A549 (cell line): Measurements from ENCODE around the gene RUFY2. TPM values are rescaled to one million over a fixed set of nuclear protein-coding genes. Genes with fewer than 3 reads are reported as not detected.

Experiments
- CBX2 ChIP-seq: fragments of 200-600 bp; sonication (generic); IDR thresholded peaks from 2 replicates; pipeline ENCODE4 v1.6.1; 2016; ENCODE audit warnings: low read depth, mild to moderate bottlenecking, borderline replicate concordance
- CEBPB ChIP-seq, 2 experiments: fragments of >200 bp in 1 of 2; sonication (Bioruptor Twin) in 1 of 2; formaldehyde crosslinking in 1 of 2; IDR thresholded peaks; 2 replicates each; pipeline ENCODE4 v1.6.1; 2012 to 2016
- CHD4 ChIP-seq: fragments of 200-600 bp; sonication (generic); IDR thresholded peaks from 2 replicates; pipeline ENCODE4 v1.6.1; 2016; ENCODE audit warnings: antibody characterized with exemption, mild to moderate bottlenecking, borderline replicate concordance
- EHF ChIP-seq: fragments of 250-450 bp; sonication (Bioruptor Pico); IDR thresholded peaks from 2 replicates; pipeline ENCODE4 v1.5.0; 2020; ENCODE audit warnings: mild to moderate bottlenecking
- EP300 ChIP-seq, 2 experiments: fragments of >200 bp; sonication (Bioruptor Twin); formaldehyde crosslinking; IDR thresholded peaks; 2 replicates in 1 of 2; 3 replicates in 1 of 2; pipeline ENCODE4 v1.6.1; 2016 to 2017
- ESRRA ChIP-seq: fragments of 150-350 bp; IDR thresholded peaks from 2 replicates; pipeline ENCODE4 v1.6.1; 2014; ENCODE audit warnings: mild to moderate bottlenecking, low read length, borderline replicate concordance
- FOSB ChIP-seq: fragments of 250-450 bp; sonication (Bioruptor Pico); IDR thresholded peaks from 2 replicates; pipeline ENCODE4 v1.5.0; 2020; ENCODE audit warnings: mild to moderate bottlenecking, moderate library complexity
- FOSL2 ChIP-seq, 2 experiments: fragments of 450-650 bp in 1 of 2; fragments of >200 bp in 1 of 2; sonication (Bioruptor Twin) in 1 of 2; formaldehyde crosslinking; IDR thresholded peaks; 2 replicates each; pipeline versions ENCODE4 v1.5.0 to v1.6.1; 2016 to 2020; ENCODE audit warnings: mild to moderate bottlenecking in 1 of 2, moderate library complexity in 1 of 2
- HDAC2 ChIP-seq: fragments of 200-600 bp; sonication (generic); IDR thresholded peaks from 2 replicates; pipeline ENCODE4 v1.6.1; 2016
- HES2 ChIP-seq: fragments of >200 bp; sonication (Bioruptor Twin); formaldehyde crosslinking; IDR thresholded peaks from 2 replicates; pipeline ENCODE4 v1.6.1; 2016
- HOXA7 ChIP-seq: fragments of 250-450 bp; sonication (Bioruptor Pico); IDR thresholded peaks from 2 replicates; pipeline ENCODE4 v1.5.0; 2020; ENCODE audit warnings: mild to moderate bottlenecking, moderate library complexity
- HOXB13 ChIP-seq: fragments of 250-450 bp; sonication (Bioruptor Pico); IDR thresholded peaks from 2 replicates; pipeline ENCODE4 v1.5.0; 2020; ENCODE audit warnings: low read depth, mild to moderate bottlenecking, moderate library complexity
- HOXB5 ChIP-seq: fragments of 250-450 bp; sonication (Bioruptor Pico); IDR thresholded peaks from 2 replicates; pipeline ENCODE4 v1.5.0; 2020; ENCODE audit warnings: mild to moderate bottlenecking, moderate library complexity
- JUN ChIP-seq, 2 experiments: fragments of >200 bp; sonication (Bioruptor Twin); formaldehyde crosslinking; IDR thresholded peaks; 2 replicates in 1 of 2; 3 replicates in 1 of 2; pipeline ENCODE4 v1.6.1; 2016 to 2017
- JUNB ChIP-seq: fragments of >200 bp; sonication (Bioruptor Twin); formaldehyde crosslinking; IDR thresholded peaks from 2 replicates; pipeline ENCODE4 v1.6.1; 2016
- KDM1A ChIP-seq: fragments of 200-600 bp; sonication (generic); IDR thresholded peaks from 2 replicates; pipeline ENCODE4 v1.6.1; 2016; ENCODE audit warnings: low read depth, mild to moderate bottlenecking
- MAFK ChIP-seq: fragments of 450-650 bp; IDR thresholded peaks from 2 replicates; pipeline ENCODE4 v1.6.1; 2014; ENCODE audit not compliant: partially characterized antibody
- MAZ ChIP-seq: fragments of 150-350 bp; IDR thresholded peaks from 2 replicates; pipeline ENCODE4 v1.6.1; 2014; ENCODE audit warnings: antibody characterized with exemption, low read depth, low read length, borderline replicate concordance
- NPAS2 ChIP-seq: fragments of 250-450 bp; sonication (Bioruptor Pico); IDR thresholded peaks from 2 replicates; pipeline ENCODE4 v1.8.0; 2022; ENCODE audit warnings: mild to moderate bottlenecking, moderate library complexity, borderline replicate concordance
- POLR2A ChIP-seq: IDR thresholded peaks from 2 replicates; pipeline ENCODE4 v1.6.1; 2012; ENCODE audit warnings: mild to moderate bottlenecking, low read length
- RAD21 ChIP-seq, 2 experiments: fragments of >200 bp in 1 of 2; sonication (Bioruptor Twin) in 1 of 2; formaldehyde crosslinking in 1 of 2; IDR thresholded peaks in 1 of 2; conservative IDR thresholded peaks in 1 of 2; 2 replicates in 1 of 2; 3 replicates in 1 of 2; pipeline ENCODE4 v1.6.1; 2012 to 2018; ENCODE audit warnings: inconsistent platforms in 1 of 2
- SREBF2 ChIP-seq: fragments of 450-650 bp; IDR thresholded peaks from 2 replicates; pipeline ENCODE4 v1.6.1; 2014; ENCODE audit warnings: mild to moderate bottlenecking, moderate library complexity
- TFCP2L1 ChIP-seq: fragments of 250-450 bp; sonication (Bioruptor Pico); IDR thresholded peaks from 2 replicates; pipeline ENCODE4 v1.5.0; 2021; ENCODE audit warnings: mild to moderate bottlenecking
- TP53 ChIP-seq: fragments of 250-450 bp; sonication (Bioruptor Pico); IDR thresholded peaks from 2 replicates; pipeline ENCODE4 v1.5.0; 2021; ENCODE audit warnings: mild to moderate bottlenecking, moderate library complexity
- USF2 ChIP-seq: fragments of 450-650 bp; IDR thresholded peaks from 2 replicates; pipeline ENCODE4 v1.6.1; 2014; ENCODE audit warnings: antibody characterized with exemption
- ZC3H11A ChIP-seq: fragments of 450-650 bp; IDR thresholded peaks from 2 replicates; pipeline ENCODE4 v1.6.1; 2014; ENCODE audit warnings: antibody characterized with exemption, mild to moderate bottlenecking
- ZFP36 ChIP-seq: fragments of 450-650 bp; IDR thresholded peaks from 2 replicates; pipeline ENCODE4 v1.6.1; 2014; ENCODE audit warnings: borderline replicate concordance; ENCODE audit not compliant: partially characterized antibody
- ZSCAN20 ChIP-seq: fragments of 250-450 bp; sonication (Bioruptor Pico); IDR thresholded peaks from 2 replicates; pipeline ENCODE4 v1.8.0; 2022; ENCODE audit warnings: mild to moderate bottlenecking, moderate library complexity
- polyA plus RNA-seq, 4 experiments: library from polyadenylated mRNA; depleted of rRNA in 3 of 4; stranded (reverse); fragments of >200 nt; fragmentation: RNase III in 1 of 4; extraction: RNeasy Plus Mini Kit Qiagen cat#74134 plus additional on column Dnase treatment in 1 of 4; gene quantifications; 2 replicates in 3 of 4; 3 replicates in 1 of 4; pipeline ENCODE4 v1.2.3, GENCODE V29; 2011 to 2017
- TF ChIP-seq, protein P1 (sequence below): fragments of >200 bp; sonication (Bioruptor Twin); formaldehyde crosslinking; IDR thresholded peaks from 3 replicates; pipeline ENCODE4 v1.6.1; 2016

The RUFY2 gene
- polyA plus RNA-seq, 2 of the 4 experiments (the other 2 are of a cell fraction) = 7.9 to 20.3 TPM

GRCh38 chr10:68332259-68333057 lies 74.6 kb downstream of the RUFY2 start, which contains the start of gene PBLD (continued):
- TF ChIP-seq CEBPB (IDR thresholded peaks at IDR 0.05) = no peak
- peak; percentile 93 for TF ChIP-seq TFCP2L1 (CRISPR knock-in tag)
- TF ChIP-seq MAZ = no peak
- no peak for TF ChIP-seq ZFP36
- no peak for TF ChIP-seq JUNB
- TF ChIP-seq FOSB = peak; percentile 87
- TF ChIP-seq MAFK = no peak
- TF ChIP-seq HOXB5 (CRISPR knock-in tag) = 0 out of 2 replicates have a peak, but pooled peaks have one; percentile 53
- no peak for TF ChIP-seq HES2
- no peak; the same call in none of the 2 replicates for TF ChIP-seq HOXA7
- no peak for TF ChIP-seq CHD4
- TF ChIP-seq ZC3H11A = no peak
- no peak for TF ChIP-seq ESRRA
- TF ChIP-seq TP53 = 0 out of 2 replicates have a peak, but pooled peaks have one; percentile 46
- 0 out of 2 replicates have a peak, but pooled peaks have one; percentile 24 for TF ChIP-seq HOXB13 (CRISPR knock-in tag)
- no peak for TF ChIP-seq EP300 (IDR thresholded peaks at IDR 0.05)
- TF ChIP-seq EHF (CRISPR knock-in tag) = no peak; the same call in 1 of the 2 replicates
- no peak for TF ChIP-seq FOSL2 (IDR thresholded peaks at IDR 0.05)
- peak; percentile 15; the same call in 1 of the 2 replicates for TF ChIP-seq FOSL2 (CRISPR knock-in tag; IDR thresholded peaks at IDR 0.05)
- TF ChIP-seq ZSCAN20 (CRISPR knock-in tag) = no peak
- no peak for TF ChIP-seq NPAS2 (CRISPR knock-in tag)
- no peak for TF ChIP-seq SREBF2
- TF ChIP-seq POLR2A = peak; percentile 73
- peak; percentile 28 to 45; a peak in 3 of 5 replicates for TF ChIP-seq RAD21 (conservative IDR thresholded peaks at IDR 0.05 in 1 of 2, IDR thresholded peaks at IDR 0.05 in 1 of 2)
- TF ChIP-seq JUN (IDR thresholded peaks at IDR 0.05) = peak in 1 of 2 experiments; percentile 17; a peak in 2 of 5 replicates
- no peak for TF ChIP-seq CBX2
- TF ChIP-seq KDM1A = no peak
- TF ChIP-seq, protein P1, sequence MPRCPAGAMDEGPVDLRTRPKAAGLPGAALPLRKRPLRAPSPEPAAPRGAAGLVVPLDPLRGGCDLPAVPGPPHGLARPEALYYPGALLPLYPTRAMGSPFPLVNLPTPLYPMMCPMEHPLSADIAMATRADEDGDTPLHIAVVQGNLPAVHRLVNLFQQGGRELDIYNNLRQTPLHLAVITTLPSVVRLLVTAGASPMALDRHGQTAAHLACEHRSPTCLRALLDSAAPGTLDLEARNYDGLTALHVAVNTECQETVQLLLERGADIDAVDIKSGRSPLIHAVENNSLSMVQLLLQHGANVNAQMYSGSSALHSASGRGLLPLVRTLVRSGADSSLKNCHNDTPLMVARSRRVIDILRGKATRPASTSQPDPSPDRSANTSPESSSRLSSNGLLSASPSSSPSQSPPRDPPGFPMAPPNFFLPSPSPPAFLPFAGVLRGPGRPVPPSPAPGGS = no peak
- TF ChIP-seq HDAC2 = no peak
- no peak for TF ChIP-seq USF2
